Upper lobe of right lung (tissue), 1 donor: Measurements from ENCODE around the gene RFTN1. TPM values are rescaled to one million over a fixed set of nuclear protein-coding genes. Genes with fewer than 3 reads are reported as not detected.

Experiments used
- ATAC-seq: fragments of 200-7000 bp; cut with Tn5 transposase; one replicate; pipeline ENCODE4 v1.9.1; 2020; ENCODE audit warnings: mild to moderate bottlenecking, moderate library complexity
- DNase-seq: peaks from one replicate; pipeline ENCODE4 v3.0.0-alpha.2; 2020
- H3K27ac ChIP-seq: fragments of 200-600 bp; one replicate; pipeline ENCODE4 v1.8.0; 2022
- H3K27me3 ChIP-seq: fragments of 200-600 bp; one replicate; pipeline ENCODE4 v1.8.0; 2022; ENCODE audit warnings: mild to moderate bottlenecking
- H3K36me3 ChIP-seq: fragments of 200-600 bp; one replicate; pipeline ENCODE4 v1.8.0; 2022
- H3K4me1 ChIP-seq: fragments of 200-600 bp; one replicate; pipeline ENCODE4 v1.8.0; 2022
- H3K4me3 ChIP-seq: fragments of 200-600 bp; one replicate; pipeline ENCODE4 v1.8.0; 2022; ENCODE audit warnings: mild to moderate bottlenecking
- H3K9me3 ChIP-seq: fragments of 200-600 bp; one replicate; pipeline ENCODE4 v1.8.0; 2022
- intact Hi-C: fragments of 100-400 bp; cut with DNase I; formaldehyde crosslinking; loops from one replicate; pipeline ENCODE4 v1.11.0; 2022
- total RNA-seq: library from RNA; stranded (reverse); fragmentation: NEBNext Ultra II Directional; extraction: Animal tissue kit (Norgen Biotek cat#: 25700); gene quantifications from one replicate; pipeline ENCODE4 v1.2.1, GENCODE V29; 2021
- TF ChIP-seq, protein P1 (sequence below): fragments of 200-600 bp; IDR thresholded peaks from one replicate; pipeline ENCODE4 v1.8.0; 2022; ENCODE audit warnings: antibody characterized with exemption
- donor health status: DM: no; HTN: yes; CAD: no; lungs with severe emphysema.

Gene RFTN1
- total RNA-seq, 1 donor from 2014 or later = 69.4 TPM

- TF ChIP-seq, protein P1, sequence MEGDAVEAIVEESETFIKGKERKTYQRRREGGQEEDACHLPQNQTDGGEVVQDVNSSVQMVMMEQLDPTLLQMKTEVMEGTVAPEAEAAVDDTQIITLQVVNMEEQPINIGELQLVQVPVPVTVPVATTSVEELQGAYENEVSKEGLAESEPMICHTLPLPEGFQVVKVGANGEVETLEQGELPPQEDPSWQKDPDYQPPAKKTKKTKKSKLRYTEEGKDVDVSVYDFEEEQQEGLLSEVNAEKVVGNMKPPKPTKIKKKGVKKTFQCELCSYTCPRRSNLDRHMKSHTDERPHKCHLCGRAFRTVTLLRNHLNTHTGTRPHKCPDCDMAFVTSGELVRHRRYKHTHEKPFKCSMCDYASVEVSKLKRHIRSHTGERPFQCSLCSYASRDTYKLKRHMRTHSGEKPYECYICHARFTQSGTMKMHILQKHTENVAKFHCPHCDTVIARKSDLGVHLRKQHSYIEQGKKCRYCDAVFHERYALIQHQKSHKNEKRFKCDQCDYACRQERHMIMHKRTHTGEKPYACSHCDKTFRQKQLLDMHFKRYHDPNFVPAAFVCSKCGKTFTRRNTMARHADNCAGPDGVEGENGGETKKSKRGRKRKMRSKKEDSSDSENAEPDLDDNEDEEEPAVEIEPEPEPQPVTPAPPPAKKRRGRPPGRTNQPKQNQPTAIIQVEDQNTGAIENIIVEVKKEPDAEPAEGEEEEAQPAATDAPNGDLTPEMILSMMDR = no peak
- intact Hi-C loops = no loop called here
- Histone ChIP-seq H3K27ac (no peak overlapping the region), H3K9me3 (no peaks in the 10 kb centered on the region), H3K27me3 (no peaks in the 10 kb centered on the region), H3K36me3 (no peaks in the 10 kb centered on the region), H3K4me3 (no peak overlapping the region), H3K4me1 (peaks cover 15% of the 10 kb centered on the region)
- no peak for DNase-seq
- ATAC-seq = peak; percentile 13
Measured at GRCh38 chr3:16400106-16400931, 113.2 kb downstream of the RFTN1 start.

GRCh38 chr3:16399473-16399872 is 114.0 kb downstream of the RFTN1 start:
- Histone ChIP-seq H3K9me3 (no peaks in the 10 kb centered on the region), H3K27ac (peak overlapping the region; percentile 30), H3K27me3 (no peaks in the 10 kb centered on the region), H3K36me3 (no peaks in the 10 kb centered on the region), H3K4me3 (no peak overlapping the region), H3K4me1 (peaks cover 18% of the 10 kb centered on the region)
- peak; percentile 70 for ATAC-seq
- no peak for DNase-seq
- TF ChIP-seq, protein P1 = peak; percentile 13
- intact Hi-C loops = no loop called here

GRCh38 chr3:16398648-16399047 is 114.9 kb downstream of the RFTN1 start:
- TF ChIP-seq, protein P1 = no peak
- intact Hi-C loops = no loop called here
- Histone ChIP-seq H3K27me3 (no peaks in the 10 kb centered on the region), H3K4me3 (no peak overlapping the region), H3K36me3 (no peaks in the 10 kb centered on the region), H3K9me3 (no peaks in the 10 kb centered on the region), H3K27ac (peak overlapping the region; percentile 30), H3K4me1 (peaks cover 18% of the 10 kb centered on the region)
- ATAC-seq (no peak), DNase-seq (no peak)

DNA sequence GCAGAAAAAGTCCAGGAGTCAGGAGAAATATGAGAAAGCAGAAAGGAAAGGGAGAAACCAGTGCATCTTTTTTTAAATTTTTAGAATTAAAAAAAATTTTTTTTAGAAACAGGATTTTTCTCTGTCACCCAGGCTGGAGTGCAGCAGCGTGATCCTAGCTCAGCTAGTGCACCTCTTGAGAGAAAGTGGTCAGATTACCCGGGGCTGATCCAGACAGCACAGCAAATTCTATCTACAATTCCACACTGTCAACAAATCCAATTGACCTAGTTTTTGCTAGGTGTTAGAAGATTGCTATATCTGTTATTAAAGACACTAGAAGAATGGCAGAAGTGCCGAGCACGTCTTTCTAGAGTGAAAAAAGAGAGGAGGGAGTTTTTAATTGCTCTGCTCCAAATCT is 117.3 kb downstream of the RFTN1 start:
- Histone ChIP-seq H3K27me3 (no peaks in the 10 kb centered on the region), H3K27ac (no peak overlapping the region), H3K36me3 (no peaks in the 10 kb centered on the region), H3K4me1 (peaks cover 18% of the 10 kb centered on the region), H3K4me3 (no peak overlapping the region), H3K9me3 (no peaks in the 10 kb centered on the region)
- intact Hi-C loops = no loop called here
- peak; percentile 53 for ATAC-seq
- TF ChIP-seq, protein P1 = no peak
- DNase-seq = no peak

DNA sequence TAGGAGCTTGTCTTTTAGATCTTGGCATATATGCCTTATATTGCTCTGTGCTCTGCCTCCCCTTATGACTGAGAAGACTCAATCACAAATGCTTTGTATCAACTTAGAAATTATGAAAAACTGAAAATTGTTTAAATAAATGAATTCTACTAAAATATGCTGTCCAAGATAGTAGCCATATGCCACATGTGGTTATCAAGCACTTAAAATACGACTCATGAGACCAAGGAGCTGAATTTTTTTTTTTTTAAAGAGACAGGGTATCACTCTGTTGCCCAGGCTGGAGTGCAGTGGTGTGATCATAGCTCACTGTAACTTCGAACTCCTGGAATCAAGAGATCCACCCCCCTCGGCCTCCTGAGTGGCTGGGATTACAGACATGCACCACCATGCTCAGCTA is 118.3 kb downstream of the RFTN1 start:
- intact Hi-C loops = no loop called here
- Histone ChIP-seq H3K36me3 (no peaks in the 10 kb centered on the region), H3K4me3 (no peak overlapping the region), H3K27ac (no peak overlapping the region), H3K27me3 (no peaks in the 10 kb centered on the region), H3K4me1 (peaks cover 18% of the 10 kb centered on the region), H3K9me3 (no peaks in the 10 kb centered on the region)
- TF ChIP-seq, protein P1 = no peak
- DNase-seq (no peak), ATAC-seq (no peak)
